Activated CD4-positive, alpha-beta T cell treated with anti-CD3 and anti-CD28 coated beads, Interleukin-2, amount 10 ng/mL, durations not matched to agents 7 days and 5 days (primary cell): ENCODE results near the gene LACTBL1. TPM values are rescaled to one million over a fixed set of nuclear protein-coding genes. Genes with fewer than 3 reads are reported as not detected.

ENCODE experiments used
- CTCF ChIA-PET: fragments of 350-600 bp; sonication (Branson Sonifier 250); formaldehyde crosslinking; loops from one replicate; lab custom pipeline; 2021; ENCODE audit warnings: antibody characterized with exemption; lab: Charles Lee
- POLR2A ChIA-PET: fragments of 350-600 bp; sonication (Branson Sonifier 250); formaldehyde crosslinking; loops from one replicate; lab custom pipeline; 2021; ENCODE audit warnings: antibody characterized with exemption; lab: Charles Lee
- DNase-seq: peaks from one replicate; pipeline ENCODE4 v3.0.0-alpha.2; 2020
- H3K27ac Mint-ChIP-seq: one replicate; pipeline ENCODE4 v1.8.0; 2021; ENCODE audit warnings: mild to moderate bottlenecking, moderate library complexity, mixed read lengths
- H3K27me3 Mint-ChIP-seq: one replicate; pipeline ENCODE4 v1.8.0; 2021; ENCODE audit warnings: mixed read lengths
- H3K36me3 Mint-ChIP-seq: one replicate; pipeline ENCODE4 v1.8.0; 2021; ENCODE audit warnings: low read depth, mixed read lengths
- H3K4me1 Mint-ChIP-seq: one replicate; pipeline ENCODE4 v1.8.0; 2021; ENCODE audit warnings: mixed read lengths
- H3K4me3 Mint-ChIP-seq: one replicate; pipeline ENCODE4 v1.8.0; 2021; ENCODE audit warnings: mild to moderate bottlenecking, moderate library complexity, mixed read lengths
- H3K9me3 Mint-ChIP-seq: one replicate; pipeline ENCODE4 v1.8.0; 2021; ENCODE audit warnings: mixed read lengths
- total RNA-seq, 2 experiments: library from RNA; stranded (reverse); gene quantifications; one replicate each; pipeline ENCODE4 v1.2.3, GENCODE V29; 2021

Gene LACTBL1
- total RNA-seq, 2 experiments from 2014 or later: not detected

DNA sequence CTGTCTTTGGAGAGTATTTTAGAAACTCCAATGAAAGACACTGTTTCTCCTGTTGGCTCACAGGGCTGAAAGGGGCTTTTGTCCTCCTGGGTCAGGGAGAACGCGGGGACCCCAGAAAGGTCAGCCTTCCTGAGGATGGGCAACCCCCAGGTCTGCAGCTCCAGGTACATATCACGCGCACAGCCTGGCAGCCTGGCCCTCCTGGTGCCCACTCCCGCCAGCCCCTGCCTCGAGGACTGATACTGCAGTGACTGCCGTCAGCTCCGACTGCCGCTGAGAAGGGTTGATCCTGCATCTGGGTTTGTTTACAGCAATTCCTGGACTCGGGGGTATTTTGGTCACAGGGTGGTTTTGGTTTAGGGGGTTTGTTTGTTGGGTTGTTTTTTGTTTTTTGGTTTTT lies 58.5 kb downstream of the LACTBL1 start:
- Mint-ChIP-seq H3K4me3 (no peak overlapping the region), H3K36me3 (no peaks in the 10 kb centered on the region), H3K4me1 (no peaks in the 10 kb centered on the region), H3K9me3 (no peaks in the 10 kb centered on the region), H3K27ac (no peak overlapping the region), H3K27me3 (peaks cover 2% of the 10 kb centered on the region)
- CTCF ChIA-PET: no interaction called here
- no peak for DNase-seq
- POLR2A ChIA-PET: no interaction called here

DNA sequence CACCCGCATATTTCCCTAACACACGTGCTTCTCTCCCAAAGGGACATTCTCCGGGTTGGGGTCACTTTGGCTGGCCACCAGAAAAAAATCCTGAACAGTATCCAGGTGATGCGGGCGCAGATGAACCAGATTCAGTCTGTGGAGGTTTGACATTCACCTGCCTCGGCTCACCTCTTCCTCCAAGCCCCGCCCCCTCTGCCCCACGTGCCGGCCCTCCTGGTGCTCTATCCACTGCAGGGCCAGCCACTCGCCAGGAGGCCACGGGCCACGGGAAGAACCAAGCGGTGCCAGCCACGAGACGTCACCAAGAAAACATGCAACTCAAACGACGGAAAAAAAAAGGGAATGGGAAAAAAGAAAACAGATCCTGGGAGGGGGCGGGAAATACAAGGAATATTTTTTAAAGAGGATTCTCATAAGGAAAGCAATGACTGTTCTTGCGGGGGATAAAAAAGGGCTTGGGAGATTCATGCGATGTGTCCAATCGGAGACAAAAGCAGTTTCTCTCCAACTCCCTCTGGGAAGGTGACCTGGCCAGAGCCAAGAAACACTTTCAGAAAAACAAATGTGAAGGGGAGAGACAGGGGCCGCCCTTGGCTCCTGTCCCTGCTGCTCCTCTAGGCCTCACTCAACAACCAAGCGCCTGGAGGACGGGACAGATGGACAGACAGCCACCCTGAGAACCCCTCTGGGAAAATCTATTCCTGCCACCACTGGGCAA lies 59.1 kb downstream of the LACTBL1 start:
- Mint-ChIP-seq H3K27me3 (peaks cover 2% of the 10 kb centered on the region), H3K4me1 (no peaks in the 10 kb centered on the region), H3K9me3 (no peaks in the 10 kb centered on the region), H3K27ac (no peak overlapping the region), H3K4me3 (no peak overlapping the region), H3K36me3 (no peaks in the 10 kb centered on the region)
- ChIA-PET CTCF (no interaction called here), POLR2A (no interaction called here)
- no peak for DNase-seq

- ChIA-PET CTCF (no interaction called here), POLR2A (no interaction called here)
- H3K27me3 Mint-ChIP-seq: peaks cover 2% of the 10 kb centered on the region
- no peak overlapping the region for H3K4me3 Mint-ChIP-seq
- H3K9me3 Mint-ChIP-seq: no peaks in the 10 kb centered on the region
- no peak for DNase-seq
- no peak overlapping the region for H3K27ac Mint-ChIP-seq
- no peaks in the 10 kb centered on the region for H3K36me3 Mint-ChIP-seq
- no peaks in the 10 kb centered on the region for H3K4me1 Mint-ChIP-seq
Measured at GRCh38 chr1:22912311-22912710, 60.4 kb downstream of the LACTBL1 start.

GRCh38 chr1:22910986-22911651 lies 61.5 kb downstream of the LACTBL1 start:
- CTCF ChIA-PET: interaction anchor here (0.6 kb wide), 1 partner anchor 184 kb away, joined by 4 read pairs; no protein-coding TSS in a partner anchor
- H3K9me3 Mint-ChIP-seq: no peaks in the 10 kb centered on the region
- H3K27ac Mint-ChIP-seq: no peak overlapping the region
- no peaks in the 10 kb centered on the region for H3K36me3 Mint-ChIP-seq
- no peak for DNase-seq
- H3K4me1 Mint-ChIP-seq: no peaks in the 10 kb centered on the region
- POLR2A ChIA-PET: no interaction called here
- peaks cover 2% of the 10 kb centered on the region for H3K27me3 Mint-ChIP-seq
- H3K4me3 Mint-ChIP-seq: no peak overlapping the region

GRCh38 chr1:22910286-22910685 lies 62.4 kb downstream of the LACTBL1 start:
- Mint-ChIP-seq H3K27me3 (no peaks in the 10 kb centered on the region), H3K4me1 (no peaks in the 10 kb centered on the region), H3K4me3 (no peak overlapping the region), H3K9me3 (no peaks in the 10 kb centered on the region), H3K27ac (no peak overlapping the region), H3K36me3 (no peaks in the 10 kb centered on the region)
- ChIA-PET POLR2A (no interaction called here), CTCF (interaction anchor here (0.5 kb wide), 1 partner anchor 1422 kb away, joined by 3 read pairs; no protein-coding TSS in a partner anchor)
- no peak for DNase-seq

DNA sequence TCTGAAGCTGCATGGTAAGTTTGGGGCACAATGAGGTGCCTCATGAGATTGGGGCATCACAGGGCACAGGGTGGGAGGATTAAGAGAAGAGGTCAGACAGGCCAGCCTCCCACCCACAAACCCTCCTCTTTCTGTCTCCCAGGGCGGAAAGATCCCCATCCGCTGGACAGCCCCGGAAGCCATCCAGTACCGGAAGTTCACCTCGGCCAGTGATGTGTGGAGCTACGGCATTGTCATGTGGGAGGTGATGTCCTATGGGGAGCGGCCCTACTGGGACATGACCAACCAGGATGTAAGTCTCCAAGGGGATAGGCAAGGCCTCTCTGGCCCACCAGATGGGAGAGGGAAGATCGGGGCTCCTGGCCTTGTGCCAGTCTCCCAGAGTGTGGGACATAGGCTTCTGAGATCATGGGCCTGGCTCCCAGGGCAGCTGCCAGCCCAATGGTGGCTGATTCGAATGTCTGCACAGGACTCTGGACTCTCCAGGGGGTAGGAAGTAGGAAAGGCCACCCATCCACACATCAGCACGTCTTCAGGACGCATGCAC lies 63.7 kb downstream of the LACTBL1 start:
- H3K36me3 Mint-ChIP-seq: no peaks in the 10 kb centered on the region
- no peaks in the 10 kb centered on the region for H3K4me1 Mint-ChIP-seq
- no peak for DNase-seq
- H3K27ac Mint-ChIP-seq: no peak overlapping the region
- CTCF ChIA-PET: no interaction called here
- no peaks in the 10 kb centered on the region for H3K27me3 Mint-ChIP-seq
- no peak overlapping the region for H3K4me3 Mint-ChIP-seq
- POLR2A ChIA-PET: no interaction called here
- H3K9me3 Mint-ChIP-seq: no peaks in the 10 kb centered on the region

DNA sequence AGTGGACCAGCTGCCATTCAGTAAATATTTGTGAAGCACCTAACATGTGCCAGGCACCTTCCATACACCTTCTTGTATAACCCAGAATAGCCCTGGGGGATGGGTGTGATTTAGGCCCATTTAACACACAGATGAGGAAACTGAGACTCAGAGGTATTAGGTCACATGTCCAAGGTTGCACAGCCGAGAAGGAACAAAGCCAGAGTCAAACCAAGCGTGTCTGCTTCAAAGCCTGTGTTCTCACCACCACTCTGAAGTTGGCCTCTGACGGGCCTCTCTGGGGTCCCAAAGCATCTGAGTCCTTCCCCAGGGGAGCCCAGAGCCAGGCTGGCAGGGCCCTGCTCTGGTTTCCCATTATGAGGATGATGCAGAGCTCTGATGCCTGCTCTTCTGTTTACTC lies 65.1 kb downstream of the LACTBL1 start:
- Mint-ChIP-seq H3K27ac (no peak overlapping the region), H3K27me3 (peaks cover 3% of the 10 kb centered on the region), H3K4me3 (no peak overlapping the region), H3K36me3 (no peaks in the 10 kb centered on the region), H3K9me3 (no peaks in the 10 kb centered on the region), H3K4me1 (no peaks in the 10 kb centered on the region)
- DNase-seq: no peak
- POLR2A ChIA-PET: no interaction called here
- CTCF ChIA-PET: no interaction called here

GRCh38 chr1:22906968-22907367 lies 65.7 kb downstream of the LACTBL1 start:
- DNase-seq: no peak
- no peaks in the 10 kb centered on the region for H3K9me3 Mint-ChIP-seq
- no peak overlapping the region for H3K27ac Mint-ChIP-seq
- no peaks in the 10 kb centered on the region for H3K36me3 Mint-ChIP-seq
- POLR2A ChIA-PET: no interaction called here
- H3K27me3 Mint-ChIP-seq: peaks cover 6% of the 10 kb centered on the region
- H3K4me1 Mint-ChIP-seq: no peaks in the 10 kb centered on the region
- no peak overlapping the region for H3K4me3 Mint-ChIP-seq
- CTCF ChIA-PET: no interaction called here

DNA sequence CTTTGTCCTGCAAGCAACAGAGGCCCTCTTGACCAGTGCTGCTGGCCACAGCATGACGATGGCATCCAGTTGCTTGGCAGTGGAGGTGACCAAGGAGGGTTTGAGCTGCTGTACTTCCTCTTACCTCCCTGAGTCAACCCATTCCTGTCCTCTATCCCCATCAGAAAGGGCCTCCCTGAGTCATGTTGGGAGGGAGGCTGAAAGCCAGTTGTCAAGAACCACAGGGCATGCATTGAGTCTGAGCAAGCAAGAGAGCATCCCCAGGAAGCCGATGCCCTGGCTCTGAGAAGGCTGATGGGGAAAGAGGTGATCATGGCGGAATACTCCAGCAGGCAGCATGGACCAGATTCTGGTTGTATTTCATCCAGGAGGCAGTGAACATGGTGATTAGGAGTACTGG lies 69.6 kb downstream of the LACTBL1 start:
- Mint-ChIP-seq H3K36me3 (no peaks in the 10 kb centered on the region), H3K27ac (no peak overlapping the region), H3K9me3 (no peaks in the 10 kb centered on the region), H3K27me3 (peaks cover 23% of the 10 kb centered on the region), H3K4me3 (no peak overlapping the region), H3K4me1 (no peaks in the 10 kb centered on the region)
- ChIA-PET CTCF (no interaction called here), POLR2A (no interaction called here)
- DNase-seq: no peak

Other genes starting within 250 kb of the LACTBL1 start
- not detected for gene TEX46, start 43.0 kb upstream of the LACTBL1 start, total RNA-seq
- gene KDM1A, start 46.6 kb upstream of the LACTBL1 start, total RNA-seq: 10 to 100 TPM; 54.9 to 55.0 TPM
- 10 to 100 TPM; 16.9 to 17.5 TPM for gene LUZP1, start 196.0 kb upstream of the LACTBL1 start, total RNA-seq
- not detected for gene HTR1D, start 244.6 kb upstream of the LACTBL1 start, total RNA-seq